Upper lobe of right lung (tissue), 1 donor: ENCODE data around the gene FBXW8. TPM values are rescaled to one million over a fixed set of nuclear protein-coding genes. Genes with fewer than 3 reads are reported as not detected.

Source experiments
- ATAC-seq: fragments of 200-7000 bp; cut with Tn5 transposase; one replicate; pipeline ENCODE4 v1.9.1; 2020; ENCODE audit warnings: mild to moderate bottlenecking, moderate library complexity
- DNase-seq: peaks from one replicate; pipeline ENCODE4 v3.0.0-alpha.2; 2020
- H3K27ac ChIP-seq: fragments of 200-600 bp; one replicate; pipeline ENCODE4 v1.8.0; 2022
- H3K27me3 ChIP-seq: fragments of 200-600 bp; one replicate; pipeline ENCODE4 v1.8.0; 2022; ENCODE audit warnings: mild to moderate bottlenecking
- H3K36me3 ChIP-seq: fragments of 200-600 bp; one replicate; pipeline ENCODE4 v1.8.0; 2022
- H3K4me1 ChIP-seq: fragments of 200-600 bp; one replicate; pipeline ENCODE4 v1.8.0; 2022
- H3K4me3 ChIP-seq: fragments of 200-600 bp; one replicate; pipeline ENCODE4 v1.8.0; 2022; ENCODE audit warnings: mild to moderate bottlenecking
- H3K9me3 ChIP-seq: fragments of 200-600 bp; one replicate; pipeline ENCODE4 v1.8.0; 2022
- CTCF ChIP-seq: fragments of 200-600 bp; IDR thresholded peaks from one replicate; pipeline ENCODE4 v1.8.0; 2022; ENCODE audit warnings: antibody characterized with exemption
- intact Hi-C: fragments of 100-400 bp; cut with DNase I; formaldehyde crosslinking; loops from one replicate; pipeline ENCODE4 v1.11.0; 2022
- total RNA-seq: library from RNA; stranded (reverse); fragmentation: NEBNext Ultra II Directional; extraction: Animal tissue kit (Norgen Biotek cat#: 25700); gene quantifications from one replicate; pipeline ENCODE4 v1.2.1, GENCODE V29; 2021
- donor health status: DM: no; HTN: yes; CAD: no; lungs with severe emphysema.

The FBXW8 gene
- total RNA-seq, 1 donor from 2014 or later = 16.8 TPM

DNA sequence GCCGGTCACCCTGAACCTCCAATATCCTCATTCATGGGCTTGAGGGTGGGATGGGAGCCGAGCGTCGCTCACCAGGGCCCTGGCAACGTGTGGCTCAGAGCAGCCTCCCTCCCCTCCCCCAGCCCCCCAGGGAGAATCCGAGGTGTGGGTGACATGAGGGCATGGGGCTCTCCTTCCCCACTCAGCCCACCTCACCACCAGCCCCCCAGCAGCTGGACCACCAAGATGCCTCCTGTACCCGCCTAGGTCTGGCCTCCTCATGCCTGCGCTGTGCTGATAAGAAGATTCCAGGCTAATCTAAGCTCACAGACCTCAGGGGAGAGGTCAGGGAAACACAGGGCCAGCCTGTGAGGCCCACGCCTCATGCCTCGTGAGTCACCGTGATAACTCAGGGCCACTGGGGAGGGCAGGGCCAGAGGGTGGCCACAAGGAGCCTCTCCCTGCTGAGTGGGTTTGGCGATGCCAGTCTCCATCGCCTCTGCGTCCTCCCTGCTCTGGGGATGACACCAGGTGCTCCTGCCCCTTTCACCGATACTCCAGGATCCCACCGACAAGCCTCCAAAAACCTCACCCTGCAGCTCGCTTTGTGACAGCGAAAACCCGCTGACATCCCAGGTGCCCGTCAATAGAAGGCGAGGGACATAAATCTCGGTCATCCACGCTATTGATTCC lies 131.6 kb downstream of the FBXW8 start:
- Histone ChIP-seq H3K36me3 (no peaks in the 10 kb centered on the region), H3K4me1 (no peaks in the 10 kb centered on the region), H3K4me3 (no peak overlapping the region), H3K9me3 (no peaks in the 10 kb centered on the region), H3K27ac (no peak overlapping the region), H3K27me3 (no peaks in the 10 kb centered on the region)
- no peak for TF ChIP-seq CTCF
- intact Hi-C loops = no loop called here
- ATAC-seq (peak; percentile 25), DNase-seq (no peak)

DNA sequence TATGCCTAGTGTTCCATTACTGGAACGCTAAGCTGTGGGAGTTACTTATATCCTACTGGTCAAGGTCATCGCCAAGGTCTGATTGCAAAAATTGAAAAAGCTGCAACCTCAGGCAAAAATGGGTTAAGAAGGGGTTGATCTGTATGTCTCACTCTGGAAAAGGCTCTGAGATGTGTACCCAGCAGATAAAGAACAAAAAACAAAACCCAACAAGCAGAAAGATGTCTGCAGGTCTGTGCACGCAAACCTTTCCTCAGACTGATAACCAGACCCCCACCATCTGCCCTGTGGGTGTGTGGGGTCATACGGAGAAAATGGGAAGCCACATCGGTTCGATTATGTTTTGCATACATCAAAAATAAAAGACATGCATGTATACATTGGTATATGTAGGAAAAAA lies 132.1 kb downstream of the FBXW8 start:
- H3K27ac ChIP-seq = no peak overlapping the region
- DNase-seq (no peak), ATAC-seq (no peak)
- TF ChIP-seq CTCF = no peak
- no peaks in the 10 kb centered on the region for H3K4me1 ChIP-seq
- H3K27me3 ChIP-seq = no peaks in the 10 kb centered on the region
- no peak overlapping the region for H3K4me3 ChIP-seq
- no peaks in the 10 kb centered on the region for H3K36me3 ChIP-seq
- intact Hi-C loops = no loop called here
- no peaks in the 10 kb centered on the region for H3K9me3 ChIP-seq

- TF ChIP-seq CTCF = no peak
- H3K4me3 ChIP-seq = no peak overlapping the region
- H3K36me3 ChIP-seq = no peaks in the 10 kb centered on the region
- no peak overlapping the region for H3K27ac ChIP-seq
- intact Hi-C loops = no loop called here
- ATAC-seq (no peak), DNase-seq (no peak)
- H3K9me3 ChIP-seq = no peaks in the 10 kb centered on the region
- H3K4me1 ChIP-seq = peaks cover 11% of the 10 kb centered on the region
- H3K27me3 ChIP-seq = no peaks in the 10 kb centered on the region
Observed at GRCh38 chr12:117044311-117044710, 133.6 kb downstream of the FBXW8 start.

DNA sequence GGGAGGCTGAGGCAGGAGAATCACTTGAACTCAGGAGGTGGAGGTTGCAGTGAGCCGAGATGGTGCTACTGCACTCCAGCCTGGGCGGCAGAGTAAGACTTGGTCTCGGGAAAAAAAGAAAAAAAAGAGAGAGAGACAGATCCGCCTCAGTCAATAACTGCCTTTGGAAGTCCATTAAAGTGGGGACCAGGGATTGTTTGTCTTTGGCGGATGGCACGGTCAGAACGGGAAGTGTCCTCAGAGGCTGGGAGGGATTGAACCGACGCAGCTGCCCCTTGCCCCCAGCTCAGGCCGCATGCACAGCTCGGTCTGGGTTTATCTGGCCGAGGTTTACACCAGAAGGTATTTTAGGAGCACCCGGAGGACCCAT lies 134.0 kb downstream of the FBXW8 start:
- no peak for ATAC-seq
- peaks cover 11% of the 10 kb centered on the region for H3K4me1 ChIP-seq
- no peak overlapping the region for H3K4me3 ChIP-seq
- intact Hi-C loops = no loop called here
- no peak for TF ChIP-seq CTCF
- H3K36me3 ChIP-seq = no peaks in the 10 kb centered on the region
- no peak for DNase-seq
- H3K9me3 ChIP-seq = no peaks in the 10 kb centered on the region
- H3K27ac ChIP-seq = no peak overlapping the region
- no peaks in the 10 kb centered on the region for H3K27me3 ChIP-seq

GRCh38 chr12:117045160-117046010 lies 134.6 kb downstream of the FBXW8 start:
- no peak for ATAC-seq
- peak overlapping the region; percentile 8 for H3K27ac ChIP-seq
- peaks cover 11% of the 10 kb centered on the region for H3K4me1 ChIP-seq
- intact Hi-C loops = no loop called here
- no peak for DNase-seq
- no peaks in the 10 kb centered on the region for H3K27me3 ChIP-seq
- no peak overlapping the region for H3K4me3 ChIP-seq
- no peaks in the 10 kb centered on the region for H3K9me3 ChIP-seq
- H3K36me3 ChIP-seq = no peaks in the 10 kb centered on the region
- TF ChIP-seq CTCF = no peak
